Measurements from ENCODE around the gene RNF130. TPM values are rescaled to one million over a fixed set of nuclear protein-coding genes. Genes with fewer than 3 reads are reported as not detected.

RNF130 gene
- total and polyA plus RNA-seq, 2 of the 13 experiments (the other 11 are each of a cell fraction or from before 2014, with no cell fraction given) = 28.2 to 28.3 TPM

GRCh38 chr5:180090098-180090768, 18.7 kb upstream of the RNF130 start (continued):
- TF ChIP-seq KDM5A (IDR thresholded peaks at IDR 0.05; ENCODE audit: borderline replicate concordance, low read length) = no peak
- TF ChIP-seq GABPA (IDR thresholded peaks at IDR 0.05; ENCODE audit: low read depth, low read length) = no peak
- no peak for TF ChIP-seq GABPA (CRISPR knock-in tag; IDR thresholded peaks at IDR 0.05; ENCODE audit: low read depth)
- TF ChIP-seq ZNF160 (CRISPR knock-in tag; IDR thresholded peaks at IDR 0.05) = no peak
- TF ChIP-seq ZBTB8A (CRISPR knock-in tag; IDR thresholded peaks at IDR 0.05; ENCODE audit: borderline replicate concordance, low read depth) = no peak
- TF ChIP-seq MEIS1 (CRISPR knock-in tag; IDR thresholded peaks at IDR 0.05; ENCODE audit: borderline replicate concordance) = no peak
- no peak for TF ChIP-seq ZNF598 (CRISPR knock-in tag; IDR thresholded peaks at IDR 0.05; ENCODE audit: borderline replicate concordance)
- TF ChIP-seq PITX1 (CRISPR knock-in tag; IDR thresholded peaks at IDR 0.05) = no peak
- TF ChIP-seq SUZ12 (IDR thresholded peaks at IDR 0.05; ENCODE audit: low read depth, low read length) = no peak
- no peak for TF ChIP-seq ZMAT3 (CRISPR knock-in tag; conservative IDR thresholded peaks at IDR 0.05)
- TF ChIP-seq ZSCAN31 (CRISPR knock-in tag; IDR thresholded peaks at IDR 0.05; ENCODE audit: low read depth) = no peak
- TF ChIP-seq HNRNPK (IDR thresholded peaks at IDR 0.05; ENCODE audit: low read depth, low read length, poor library complexity, severe bottlenecking) = peak; percentile 53
- no peak for TF ChIP-seq ZFP37 (CRISPR knock-in tag; IDR thresholded peaks at IDR 0.05; ENCODE audit: borderline replicate concordance)
- TF ChIP-seq ZNF775 (CRISPR knock-in tag; IDR thresholded peaks at IDR 0.05; ENCODE audit: borderline replicate concordance) = no peak
- 0 out of 4 replicates have a peak, but pooled peaks of 1 of the 2 experiments have one; percentile 21 for TF ChIP-seq KLF16 (CRISPR knock-in tag; IDR thresholded peaks at IDR 0.05)
- no peak; the same call in 1 of the 2 replicates for TF ChIP-seq HDAC2 (CRISPR knock-in tag; IDR thresholded peaks at IDR 0.05)
- TF ChIP-seq KDM1A (CRISPR knock-in tag; IDR thresholded peaks at IDR 0.05) = no peak
- TF ChIP-seq PHF20 (CRISPR knock-in tag; IDR thresholded peaks at IDR 0.05) = no peak
- no peak for TF ChIP-seq MTA3 (CRISPR knock-in tag; IDR thresholded peaks at IDR 0.05)
- TF ChIP-seq HOXD1 (CRISPR knock-in tag; IDR thresholded peaks at IDR 0.05) = 0 out of 2 replicates have a peak, but pooled peaks have one; percentile 30
- TF ChIP-seq MLX (CRISPR knock-in tag; IDR thresholded peaks at IDR 0.05) = no peak
- 0 out of 2 replicates have a peak, but pooled peaks have one; percentile 40 for TF ChIP-seq PHF21A (CRISPR knock-in tag; IDR thresholded peaks at IDR 0.05)
- no peak for TF ChIP-seq ZNF335 (CRISPR knock-in tag; IDR thresholded peaks at IDR 0.05)
- no peak for TF ChIP-seq GATAD2A (CRISPR knock-in tag; IDR thresholded peaks at IDR 0.05)
- TF ChIP-seq ZNF570 (CRISPR knock-in tag; IDR thresholded peaks at IDR 0.05; ENCODE audit: borderline replicate concordance) = no peak
- no peak for TF ChIP-seq SOX13 (IDR thresholded peaks at IDR 0.05)
- TF ChIP-seq SOX13 (CRISPR knock-in tag; conservative IDR thresholded peaks at IDR 0.05 in 1 of 2, IDR thresholded peaks at IDR 0.05 in 1 of 2) = peak in 1 of 2 experiments; percentile 7; a peak in 1 of 4 replicates
- TF ChIP-seq FOXA3 (CRISPR knock-in tag; IDR thresholded peaks at IDR 0.05) = no peak
- TF ChIP-seq NR2C2 (CRISPR knock-in tag; IDR thresholded peaks at IDR 0.05; ENCODE audit: borderline replicate concordance) = no peak
- no peak for TF ChIP-seq HCFC1 (IDR thresholded peaks at IDR 0.05; ENCODE audit: low read depth, low read length)
- TF ChIP-seq POLR2AphosphoS5 (IDR thresholded peaks at IDR 0.05; ENCODE audit: low read depth, low read length) = no peak
- no peak for TF ChIP-seq HNF4G (IDR thresholded peaks at IDR 0.05; ENCODE audit: borderline replicate concordance, low read depth, low read length)
- TF ChIP-seq HNF4G (CRISPR knock-in tag; IDR thresholded peaks at IDR 0.05; ENCODE audit: borderline replicate concordance, low read depth) = no peak
- no peak for TF ChIP-seq KLF11 (CRISPR knock-in tag; IDR thresholded peaks at IDR 0.05)
- TF ChIP-seq ZEB1 (IDR thresholded peaks at IDR 0.05; ENCODE audit: insufficient replicate concordance, low read depth) = no peak
